Endothelial cell of umbilical vein (primary cell): ENCODE results near the gene MAMDC4.

Experiments
- EZH2 ChIP-seq: IDR thresholded peaks from 2 replicates; pipeline ENCODE4 v1.6.1; 2012; ENCODE audit warnings: borderline replicate concordance, low read depth, mild to moderate bottlenecking, moderate library complexity, low read length, inconsistent platforms; ENCODE audit not compliant: severe bottlenecking
- FOS ChIP-seq: IDR thresholded peaks from 2 replicates; pipeline ENCODE4 v1.6.1; 2011; ENCODE audit warnings: mild to moderate bottlenecking, low read length, moderate library complexity, borderline replicate concordance; ENCODE audit not compliant: insufficient read depth
- JUN ChIP-seq: IDR thresholded peaks from 2 replicates; pipeline ENCODE4 v1.6.1; 2011; ENCODE audit warnings: borderline replicate concordance, low read depth; ENCODE audit not compliant: insufficient read length, insufficient read depth
- MAX ChIP-seq: IDR thresholded peaks from 2 replicates; pipeline ENCODE4 v1.6.1; 2011; ENCODE audit not compliant: insufficient read depth, insufficient read length
- MYC ChIP-seq: IDR thresholded peaks from one replicate; pipeline ENCODE4 v1.6.1; 2011; ENCODE audit warnings: mild to moderate bottlenecking, low read depth, low read length
- POLR2A ChIP-seq: IDR thresholded peaks from 2 replicates; pipeline ENCODE4 v1.6.1; 2012; ENCODE audit warnings: low read depth, mild to moderate bottlenecking, control low read depth, low read length
- POLR2AphosphoS5 ChIP-seq: IDR thresholded peaks from 2 replicates; pipeline ENCODE4 v1.6.1; 2012; ENCODE audit warnings: low read depth, mild to moderate bottlenecking, control low read depth, low read length, moderate library complexity; ENCODE audit not compliant: insufficient read depth
- TF ChIP-seq, protein P1 (sequence below), 2 donors: IDR thresholded peaks; 1 replicate in 1 of 2; 2 replicates in 1 of 2; pipeline ENCODE4 v1.5.1; 2011; ENCODE audit warnings: low read length in 2 of 2, mild to moderate bottlenecking in 2 of 2, moderate library complexity in 2 of 2, control low read depth in 1 of 2, inconsistent platforms in 1 of 2, low read depth in 1 of 2; ENCODE audit not compliant: insufficient read depth in 1 of 2; ENCODE audit errors: extremely low read depth in 1 of 2

DNA sequence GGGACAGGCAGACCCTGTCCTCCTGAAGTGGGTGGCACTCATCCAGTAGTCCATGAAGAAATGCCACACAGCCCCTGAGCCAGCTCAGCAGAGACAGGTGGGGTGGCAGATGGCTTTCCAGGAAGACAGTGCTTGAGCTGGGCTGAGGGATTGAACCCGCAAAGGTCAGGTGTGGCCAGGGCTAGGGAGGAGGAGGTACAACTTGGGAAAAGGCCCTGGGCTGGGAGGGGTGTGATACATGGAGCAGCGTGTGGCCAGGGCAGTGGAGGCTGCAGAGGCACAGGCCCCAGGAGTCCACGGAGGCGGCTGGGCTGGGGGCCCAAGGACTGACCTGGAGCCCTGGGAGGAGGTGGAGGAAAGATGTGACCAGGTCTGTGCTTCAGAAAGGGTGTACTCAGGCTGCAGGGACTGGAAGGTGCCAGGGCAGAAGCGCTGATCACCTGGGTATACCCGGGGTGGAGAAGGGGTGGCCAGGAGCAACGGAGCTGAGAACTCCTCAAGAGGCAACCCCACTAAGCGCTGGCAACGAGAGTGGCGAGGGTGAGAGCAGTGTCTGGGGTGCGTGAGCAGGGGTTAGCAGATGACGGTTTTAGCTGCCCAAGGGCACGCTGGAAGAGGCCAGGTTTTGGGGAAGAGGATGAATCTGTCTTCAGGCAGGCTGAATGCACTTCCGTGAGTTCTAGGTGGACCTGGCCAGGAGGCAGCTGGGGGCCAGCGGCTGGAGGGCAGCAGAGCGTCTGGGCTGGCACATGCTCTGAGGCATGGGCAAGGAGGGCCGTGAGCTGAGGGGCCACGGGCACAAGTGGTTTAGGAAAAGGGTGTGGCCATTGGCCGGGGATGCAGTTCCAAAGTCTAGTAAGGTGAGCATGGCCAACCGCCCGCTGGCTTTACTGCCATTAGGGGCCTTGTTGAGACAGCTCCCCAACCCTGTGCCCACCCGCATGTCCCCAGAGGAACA lies 48.3 kb upstream of the MAMDC4 start:
- TF ChIP-seq FOS (no peak), POLR2A (no peak), POLR2AphosphoS5 (no peak), MAX (no peak), EZH2 (no peak), MYC (no peak), JUN (no peak)
- TF ChIP-seq, protein P1, sequence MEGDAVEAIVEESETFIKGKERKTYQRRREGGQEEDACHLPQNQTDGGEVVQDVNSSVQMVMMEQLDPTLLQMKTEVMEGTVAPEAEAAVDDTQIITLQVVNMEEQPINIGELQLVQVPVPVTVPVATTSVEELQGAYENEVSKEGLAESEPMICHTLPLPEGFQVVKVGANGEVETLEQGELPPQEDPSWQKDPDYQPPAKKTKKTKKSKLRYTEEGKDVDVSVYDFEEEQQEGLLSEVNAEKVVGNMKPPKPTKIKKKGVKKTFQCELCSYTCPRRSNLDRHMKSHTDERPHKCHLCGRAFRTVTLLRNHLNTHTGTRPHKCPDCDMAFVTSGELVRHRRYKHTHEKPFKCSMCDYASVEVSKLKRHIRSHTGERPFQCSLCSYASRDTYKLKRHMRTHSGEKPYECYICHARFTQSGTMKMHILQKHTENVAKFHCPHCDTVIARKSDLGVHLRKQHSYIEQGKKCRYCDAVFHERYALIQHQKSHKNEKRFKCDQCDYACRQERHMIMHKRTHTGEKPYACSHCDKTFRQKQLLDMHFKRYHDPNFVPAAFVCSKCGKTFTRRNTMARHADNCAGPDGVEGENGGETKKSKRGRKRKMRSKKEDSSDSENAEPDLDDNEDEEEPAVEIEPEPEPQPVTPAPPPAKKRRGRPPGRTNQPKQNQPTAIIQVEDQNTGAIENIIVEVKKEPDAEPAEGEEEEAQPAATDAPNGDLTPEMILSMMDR (IDR thresholded peaks at IDR 0.05; ENCODE audit: extremely low read depth in 1 of 2, insufficient read depth in 1 of 2, low read depth in 1 of 2, low read length in 2 of 2) = no peak
